ENCODE data around the gene PRAMEF9. TPM values are rescaled to one million over a fixed set of nuclear protein-coding genes. Genes with fewer than 3 reads are reported as not detected.
"Not testable (repeated sequence)": the region's sequence is repeated elsewhere in the genome, so short reads cannot be mapped to it uniquely, and the experiment has no call there.

PRAMEF9 gene
- total RNA-seq, 1 experiment from 2014 or later: not detected

- ChIA-PET POLR2A (no interaction called here), CTCF (interaction anchor here (0.6 kb wide), 1 partner anchor 385 kb away, joined by 3 read pairs; no protein-coding TSS in a partner anchor)
- DNase-seq (ENCODE audit: unreplicated experiment): no peak
- H3K27ac Mint-ChIP-seq (ENCODE audit: low read depth, unreplicated experiment): no peak overlapping the region
- no peaks in the 10 kb centered on the region for H3K4me1 Mint-ChIP-seq (ENCODE audit: insufficient read depth, unreplicated experiment)
- no peaks in the 10 kb centered on the region for H3K9me3 Mint-ChIP-seq (ENCODE audit: unreplicated experiment)
- H3K4me3 Mint-ChIP-seq (ENCODE audit: unreplicated experiment): no peak overlapping the region
- intact Hi-C loops (cut with micrococcal nuclease): no loop called here
- TF ChIP-seq CTCF (IDR thresholded peaks at IDR 0.05; ENCODE audit: unreplicated experiment): no peak
- H3K36me3 Mint-ChIP-seq (ENCODE audit: insufficient read depth, unreplicated experiment): no peaks in the 10 kb centered on the region
- BruUV-seq (replicated peaks): no TSS peak
- H3K27me3 Mint-ChIP-seq (ENCODE audit: insufficient read depth, unreplicated experiment): peaks cover 37% of the 10 kb centered on the region
Observed at GRCh38 chr1:13224480-13225060, 52.9 kb downstream of the PRAMEF9 start.

GRCh38 chr1:13225675-13226204 lies 54.1 kb downstream of the PRAMEF9 start, which contains the start of gene PRAMEF18:
PRAMEF18 (minus strand) TSS chr1:13226154; CDS start chr1:13226106, 48 bp downstream.
- H3K27ac Mint-ChIP-seq (ENCODE audit: low read depth, unreplicated experiment); intact Hi-C loops (cut with micrococcal nuclease); H3K4me1 Mint-ChIP-seq (ENCODE audit: insufficient read depth, unreplicated experiment); BruUV-seq (replicated peaks); DNase-seq (ENCODE audit: unreplicated experiment); CTCF ChIA-PET; H3K4me3 Mint-ChIP-seq (ENCODE audit: unreplicated experiment); H3K36me3 Mint-ChIP-seq (ENCODE audit: insufficient read depth, unreplicated experiment); H3K9me3 Mint-ChIP-seq (ENCODE audit: unreplicated experiment); POLR2A ChIA-PET: not testable (repeated sequence)
- H3K27me3 Mint-ChIP-seq (ENCODE audit: insufficient read depth, unreplicated experiment): peaks cover 44% of the 10 kb centered on the region

GRCh38 chr1:13227271-13228055 lies 55.8 kb downstream of the PRAMEF9 start:
- H3K4me1 Mint-ChIP-seq (ENCODE audit: insufficient read depth, unreplicated experiment); H3K9me3 Mint-ChIP-seq (ENCODE audit: unreplicated experiment); intact Hi-C loops (cut with micrococcal nuclease); POLR2A ChIA-PET; BruUV-seq (replicated peaks); H3K4me3 Mint-ChIP-seq (ENCODE audit: unreplicated experiment); H3K27ac Mint-ChIP-seq (ENCODE audit: low read depth, unreplicated experiment); DNase-seq (ENCODE audit: unreplicated experiment); H3K36me3 Mint-ChIP-seq (ENCODE audit: insufficient read depth, unreplicated experiment): not testable (repeated sequence)
- CTCF ChIA-PET: interaction anchor here (0.7 kb wide), 1 partner anchor 1852 kb away, joined by 3 read pairs; no protein-coding TSS in a partner anchor
- H3K27me3 Mint-ChIP-seq (ENCODE audit: insufficient read depth, unreplicated experiment): peaks cover 51% of the 10 kb centered on the region

GRCh38 chr1:13228343-13228781 lies 56.7 kb downstream of the PRAMEF9 start:
- POLR2A ChIA-PET: no interaction called here
- H3K9me3 Mint-ChIP-seq (ENCODE audit: unreplicated experiment): no peaks in the 10 kb centered on the region
- no peak overlapping the region for H3K27ac Mint-ChIP-seq (ENCODE audit: low read depth, unreplicated experiment)
- CTCF ChIA-PET: interaction anchor here (0.6 kb wide), 1 partner anchor 641 kb away, joined by 3 read pairs; no protein-coding TSS in a partner anchor
- peak; percentile 56 for TF ChIP-seq CTCF (IDR thresholded peaks at IDR 0.05; ENCODE audit: unreplicated experiment)
- peak; percentile 66 for DNase-seq (ENCODE audit: unreplicated experiment)
- H3K4me1 Mint-ChIP-seq (ENCODE audit: insufficient read depth, unreplicated experiment): no peaks in the 10 kb centered on the region
- peaks cover 52% of the 10 kb centered on the region for H3K27me3 Mint-ChIP-seq (ENCODE audit: insufficient read depth, unreplicated experiment)
- H3K36me3 Mint-ChIP-seq (ENCODE audit: insufficient read depth, unreplicated experiment): no peaks in the 10 kb centered on the region
- BruUV-seq (replicated peaks): no TSS peak
- no peak overlapping the region for H3K4me3 Mint-ChIP-seq (ENCODE audit: unreplicated experiment)
- intact Hi-C loops (cut with micrococcal nuclease): no loop called here

Other genes with a start within 250 kb of the PRAMEF9 start
- not detected in 2 replicates for gene PRAMEF6, start 224.3 kb upstream of the PRAMEF9 start, total RNA-seq (2022)
- not detected in 2 replicates for gene PRAMEF27, start 115.3 kb upstream of the PRAMEF9 start, total RNA-seq (2022)
- gene HNRNPCL3, start 111.1 kb upstream of the PRAMEF9 start, total RNA-seq (2022): not detected in 2 replicates
- gene PRAMEF25, start 101.1 kb upstream of the PRAMEF9 start, total RNA-seq (2022): not detected in 2 replicates
- gene HNRNPCL2, start 55.0 kb upstream of the PRAMEF9 start, total RNA-seq (2022): not detected in 2 replicates
- not detected in 2 replicates for gene PRAMEF26, start 15.8 kb upstream of the PRAMEF9 start, total RNA-seq (2022)
- not detected in 2 replicates for gene HNRNPCL4, start 6.2 kb upstream of the PRAMEF9 start, total RNA-seq (2022)
- not detected in 2 replicates for gene PRAMEF13, start 29.6 kb downstream of the PRAMEF9 start, total RNA-seq (2022)
- gene PRAMEF18, start 54.3 kb downstream of the PRAMEF9 start, total RNA-seq (2022): not detected in 2 replicates
- not detected in 2 replicates for gene PRAMEF5, start 82.3 kb downstream of the PRAMEF9 start, total RNA-seq (2022)
- gene PRAMEF8, start 113.3 kb downstream of the PRAMEF9 start, total RNA-seq (2022): not detected in 2 replicates
- not detected in 2 replicates for gene PRAMEF33, start 131.7 kb downstream of the PRAMEF9 start, total RNA-seq (2022)
- not detected in 2 replicates for gene PRAMEF15, start 143.7 kb downstream of the PRAMEF9 start, total RNA-seq (2022)
- not detected in 2 replicates for gene PRAMEF14, start 175.3 kb downstream of the PRAMEF9 start, total RNA-seq (2022)
- not detected in 2 replicates for gene PRAMEF19, start 200.1 kb downstream of the PRAMEF9 start, total RNA-seq (2022)
- not detected in 2 replicates for gene PRAMEF17, start 217.8 kb downstream of the PRAMEF9 start, total RNA-seq (2022)
- gene PRAMEF20, start 238.6 kb downstream of the PRAMEF9 start, total RNA-seq (2022): not detected in 2 replicates

All from MCF 10A (cell line).